Stomach (tissue), 4 donors: Measurements from ENCODE around the gene NPAS2.

Experiments used
- POLR2AphosphoS5 ChIP-seq, 3 donors: sonication (generic); formaldehyde crosslinking; IDR thresholded peaks; one replicate each; pipeline ENCODE4 v1.6.1; 2016; ENCODE audit warnings: antibody characterized with exemption in 3 of 3
- TF ChIP-seq, protein P1 (sequence below), 7 experiments: fragments of 450-650 bp in 4 of 7; fragments of 200-600 bp in 3 of 7; sonication (generic) in 3 of 7; IDR thresholded peaks; one replicate each; pipeline ENCODE4 v1.5.1; 2016 to 2019; ENCODE audit warnings: antibody characterized with exemption in 7 of 7, control low read depth in 2 of 7, mild to moderate bottlenecking in 1 of 7

DNA sequence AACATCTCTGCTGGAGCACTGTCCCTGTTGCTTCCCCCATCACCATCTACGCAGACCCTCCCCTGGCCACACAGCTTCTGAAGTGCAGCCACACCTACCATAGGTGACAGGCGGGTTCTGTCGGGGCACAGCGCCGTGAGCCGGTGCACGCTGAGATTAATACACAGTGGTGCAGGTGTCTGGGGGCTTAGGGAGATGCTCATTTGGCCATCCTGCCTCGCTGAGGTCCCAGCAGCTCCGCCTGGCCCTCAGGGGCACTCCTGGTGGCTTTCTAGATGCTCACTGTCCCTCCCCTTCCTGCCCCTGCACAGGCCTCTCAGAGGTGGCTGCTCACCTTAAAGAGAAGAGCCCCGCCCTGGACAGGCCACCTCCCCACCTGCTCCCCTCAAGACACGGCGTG lies 163.3 kb downstream of the NPAS2 start:
- TF ChIP-seq POLR2AphosphoS5 (IDR thresholded peaks at IDR 0.05) = no peak
- TF ChIP-seq, protein P1, sequence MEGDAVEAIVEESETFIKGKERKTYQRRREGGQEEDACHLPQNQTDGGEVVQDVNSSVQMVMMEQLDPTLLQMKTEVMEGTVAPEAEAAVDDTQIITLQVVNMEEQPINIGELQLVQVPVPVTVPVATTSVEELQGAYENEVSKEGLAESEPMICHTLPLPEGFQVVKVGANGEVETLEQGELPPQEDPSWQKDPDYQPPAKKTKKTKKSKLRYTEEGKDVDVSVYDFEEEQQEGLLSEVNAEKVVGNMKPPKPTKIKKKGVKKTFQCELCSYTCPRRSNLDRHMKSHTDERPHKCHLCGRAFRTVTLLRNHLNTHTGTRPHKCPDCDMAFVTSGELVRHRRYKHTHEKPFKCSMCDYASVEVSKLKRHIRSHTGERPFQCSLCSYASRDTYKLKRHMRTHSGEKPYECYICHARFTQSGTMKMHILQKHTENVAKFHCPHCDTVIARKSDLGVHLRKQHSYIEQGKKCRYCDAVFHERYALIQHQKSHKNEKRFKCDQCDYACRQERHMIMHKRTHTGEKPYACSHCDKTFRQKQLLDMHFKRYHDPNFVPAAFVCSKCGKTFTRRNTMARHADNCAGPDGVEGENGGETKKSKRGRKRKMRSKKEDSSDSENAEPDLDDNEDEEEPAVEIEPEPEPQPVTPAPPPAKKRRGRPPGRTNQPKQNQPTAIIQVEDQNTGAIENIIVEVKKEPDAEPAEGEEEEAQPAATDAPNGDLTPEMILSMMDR (IDR thresholded peaks at IDR 0.05) = no peak
